Ishikawa (cell line): Measurements from ENCODE around the gene BCL2L12.

Experiments used
- EGR1 ChIP-seq: IDR thresholded peaks from 2 replicates; pipeline ENCODE4 v1.6.1; 2012
- TAF1 ChIP-seq: IDR thresholded peaks from 2 replicates; pipeline ENCODE4 v1.6.1; 2012; ENCODE audit warnings: low read depth, mild to moderate bottlenecking
- TCF12 ChIP-seq: IDR thresholded peaks from 2 replicates; pipeline ENCODE4 v1.6.1; 2012; ENCODE audit warnings: low read depth
- TEAD4 ChIP-seq: IDR thresholded peaks from 2 replicates; pipeline ENCODE4 v1.6.1; 2012
- ZBTB7A ChIP-seq: IDR thresholded peaks from 2 replicates; pipeline ENCODE4 v1.6.1; 2012; ENCODE audit warnings: low read depth

The BCL2L12 gene

DNA sequence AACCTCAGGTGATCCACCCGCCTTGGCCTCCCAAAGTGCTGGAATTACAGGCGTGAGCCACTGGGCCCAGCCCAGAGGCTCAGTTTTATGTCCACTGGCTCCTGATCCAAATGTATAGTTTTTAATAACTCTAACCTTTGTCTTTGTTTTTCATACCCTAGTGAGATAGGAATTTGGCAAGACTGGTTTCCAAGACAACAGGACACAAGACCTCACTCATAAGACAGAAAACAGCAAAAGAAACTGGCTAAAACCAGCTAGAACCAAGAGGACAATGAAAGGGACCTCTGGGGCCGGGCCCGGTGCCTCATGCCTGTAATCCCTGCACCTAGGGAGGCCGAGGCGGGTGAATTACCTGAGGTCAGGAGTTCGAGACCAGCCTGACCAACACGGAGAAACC, 52.8 kb downstream of the BCL2L12 start:
- TF ChIP-seq ZBTB7A, result no peak
- no peak for TF ChIP-seq TEAD4
- TF ChIP-seq TCF12, result no peak

DNA sequence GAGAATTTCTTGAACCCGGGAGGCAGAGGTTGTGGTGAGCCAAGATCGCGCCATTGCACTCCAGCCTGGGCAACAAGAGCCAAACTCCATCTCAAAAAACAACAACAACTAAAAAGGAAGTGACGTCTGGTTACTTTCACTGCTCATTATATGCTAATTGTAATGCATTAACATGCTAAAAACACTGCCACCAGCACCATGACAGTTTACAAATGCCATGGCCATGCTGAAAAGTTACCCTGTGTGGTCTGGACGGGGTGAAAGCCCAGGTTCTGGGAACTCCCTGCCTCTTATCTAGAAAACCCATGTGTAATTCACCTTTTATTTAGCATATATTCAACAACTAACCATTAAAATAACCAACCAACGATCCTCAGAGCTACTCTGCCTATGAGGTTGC, 53.3 kb downstream of the BCL2L12 start:
- TF ChIP-seq TEAD4 (no peak), EGR1 (no peak), TAF1 (no peak)
